Natural killer cell (primary cell): ENCODE data around the gene NAT14. TPM values are rescaled to one million over a fixed set of nuclear protein-coding genes. Genes with fewer than 3 reads are reported as not detected.

ENCODE experiments used
- ATAC-seq, 3 donors: fragments of 150-1000 bp in 2 of 3; fragments of 200-7000 bp in 1 of 3; cut with Tn5 transposase; 1 replicate in 1 of 3; 2 replicates in 2 of 3; pipeline ENCODE4 v1.10.0; 2021; ENCODE audit warnings: mild to moderate bottlenecking in 2 of 3, moderate library complexity in 2 of 3
- DNase-seq, 2 donors: peaks; one replicate each; pipeline versions ENCODE4 v3.0.0 to v3.0.0-alpha.2; 2013 to 2021; ENCODE audit warnings: mixed read lengths in 1 of 2
- H3K27ac ChIP-seq: one replicate; pipeline ENCODE4 v1.5.1; 2013; ENCODE audit warnings: mild to moderate bottlenecking, low read length
- H3K27me3 ChIP-seq: one replicate; pipeline ENCODE4 v1.6.1; 2013; ENCODE audit warnings: low read length; ENCODE audit not compliant: control insufficient read depth, insufficient read depth
- H3K36me3 ChIP-seq: one replicate; pipeline ENCODE4 v1.6.1; 2013; ENCODE audit warnings: low read length; ENCODE audit not compliant: control insufficient read depth, insufficient read depth
- H3K4me1 ChIP-seq: one replicate; pipeline ENCODE4 v1.6.1; 2013; ENCODE audit warnings: low read length; ENCODE audit not compliant: control insufficient read depth, insufficient read depth
- H3K4me3 ChIP-seq: one replicate; pipeline ENCODE4 v1.5.1; 2013; ENCODE audit warnings: low read length
- H3K9me3 ChIP-seq: one replicate; pipeline ENCODE4 v1.6.1; 2013; ENCODE audit warnings: low read length; ENCODE audit not compliant: control insufficient read depth, insufficient read depth
- H3K27ac Mint-ChIP-seq, 2 donors: one replicate each; pipeline ENCODE4 v1.8.0; 2022; ENCODE audit warnings: mild to moderate bottlenecking in 2 of 2, mixed read lengths in 2 of 2, moderate library complexity in 1 of 2
- H3K27me3 Mint-ChIP-seq, 2 donors: one replicate each; pipeline ENCODE4 v1.8.0; 2022; ENCODE audit warnings: low read depth in 2 of 2, mixed read lengths in 2 of 2
- H3K36me3 Mint-ChIP-seq: one replicate; pipeline ENCODE4 v1.8.0; 2022; ENCODE audit warnings: mixed read lengths
- H3K4me1 Mint-ChIP-seq, 2 donors: one replicate each; pipeline ENCODE4 v1.8.0; 2022; ENCODE audit warnings: mixed read lengths in 2 of 2
- H3K4me3 Mint-ChIP-seq: one replicate; pipeline ENCODE4 v1.8.0; 2022; ENCODE audit warnings: mild to moderate bottlenecking, moderate library complexity, mixed read lengths
- H3K9me3 Mint-ChIP-seq, 2 donors: one replicate each; pipeline ENCODE4 v1.8.0; 2022; ENCODE audit warnings: mixed read lengths in 2 of 2
- CTCF ChIP-seq: fragments of 200-600 bp; IDR thresholded peaks from one replicate; pipeline ENCODE4 v1.8.0; 2022; ENCODE audit warnings: antibody characterized with exemption
- WGBS: methylation state at CpG from one replicate; pipeline ENCODE4 v1.1.7; 2013; ENCODE audit warnings: missing lambda C conversion rate; ENCODE audit not compliant: insufficient coverage; 5-methylcytosine and 5-hydroxymethylcytosine counted together
- intact Hi-C: fragments of 100-400 bp; cut with micrococcal nuclease; formaldehyde crosslinking; loops from one replicate; pipeline ENCODE4 v1.14.2; 2022
- total RNA-seq, 4 donors: library from RNA; stranded (reverse); fragments of 120-200 nt in 1 of 4; gene quantifications; one replicate each; pipeline versions ENCODE4 v1.2.3 to v1.2.4, GENCODE V29; 2013 to 2022

The NAT14 gene
- total RNA-seq, 3 donors from 2014 or later (not counting 1 experiment from before 2014, with no cell fraction given) = 8.7 to 12.5 (median 8.8) TPM

GRCh38 chr19:55525289-55526101 is 40.5 kb downstream of the NAT14 start:
- no peak for TF ChIP-seq CTCF
- no peak overlapping the region for H3K27ac ChIP-seq
- Mint-ChIP-seq H3K27ac (no peak overlapping the region), H3K27me3 (peaks cover 0 to 3% of the 10 kb centered on the region in 2 donors), H3K4me3 (no peak overlapping the region), H3K36me3 (no peaks in the 10 kb centered on the region), H3K4me1 (no peaks in the 10 kb centered on the region), H3K9me3 (no peaks in the 10 kb centered on the region)
- H3K4me1 ChIP-seq = peaks cover 4% of the 10 kb centered on the region
- H3K9me3 ChIP-seq = no peaks in the 10 kb centered on the region
- no peaks in the 10 kb centered on the region for H3K36me3 ChIP-seq
- no peaks in the 10 kb centered on the region for H3K27me3 ChIP-seq
- no peak overlapping the region for H3K4me3 ChIP-seq
- DNase-seq (no peak), ATAC-seq (no peak)
- 83% methylated on average over 28 of the region's 29 CpGs for WGBS
- intact Hi-C loops = no loop called here

- no peak overlapping the region for H3K27ac ChIP-seq
- no peaks in the 10 kb centered on the region for H3K4me1 Mint-ChIP-seq
- intact Hi-C loops = no loop called here
- ATAC-seq (peak; percentile 49 to 79 (median 57)), DNase-seq (no peak)
- H3K4me1 ChIP-seq = peaks cover 4% of the 10 kb centered on the region
- no peaks in the 10 kb centered on the region for H3K36me3 ChIP-seq
- WGBS = 35% methylated on average over 35 of the region's 35 CpGs
- no peaks in the 10 kb centered on the region for H3K9me3 ChIP-seq
- no peaks in the 10 kb centered on the region for H3K36me3 Mint-ChIP-seq
- no peaks in the 10 kb centered on the region for H3K9me3 Mint-ChIP-seq
- H3K27me3 ChIP-seq = no peaks in the 10 kb centered on the region
- no peak for TF ChIP-seq CTCF
- no peak overlapping the region for H3K4me3 Mint-ChIP-seq
- H3K4me3 ChIP-seq = no peak overlapping the region
- peaks cover 0 to 3% of the 10 kb centered on the region in 2 donors for H3K27me3 Mint-ChIP-seq
- no peak overlapping the region for H3K27ac Mint-ChIP-seq
Observed at GRCh38 chr19:55526216-55527196, 41.5 kb downstream of the NAT14 start.

GRCh38 chr19:55527197-55528029 is 42.4 kb downstream of the NAT14 start:
- Mint-ChIP-seq H3K27me3 (peaks cover 0 to 3% of the 10 kb centered on the region in 2 donors), H3K4me1 (no peaks in the 10 kb centered on the region), H3K27ac (no peak overlapping the region), H3K36me3 (no peaks in the 10 kb centered on the region), H3K4me3 (no peak overlapping the region), H3K9me3 (no peaks in the 10 kb centered on the region)
- DNase-seq (no peak), ATAC-seq (peak in 1 of 3 donors; percentile 14)
- Histone ChIP-seq H3K36me3 (no peaks in the 10 kb centered on the region), H3K27ac (no peak overlapping the region), H3K4me1 (peaks cover 4% of the 10 kb centered on the region), H3K9me3 (no peaks in the 10 kb centered on the region), H3K27me3 (no peaks in the 10 kb centered on the region), H3K4me3 (no peak overlapping the region)
- no peak for TF ChIP-seq CTCF
- WGBS = 87% methylated on average over 22 of the region's 22 CpGs
- intact Hi-C loops = no loop called here
